ENCODE results near the gene ZNF496.
"Not testable (repeated sequence)": the region's sequence is repeated elsewhere in the genome, so short reads cannot be mapped to it uniquely, and the experiment has no call there.

Gene ZNF496

DNA sequence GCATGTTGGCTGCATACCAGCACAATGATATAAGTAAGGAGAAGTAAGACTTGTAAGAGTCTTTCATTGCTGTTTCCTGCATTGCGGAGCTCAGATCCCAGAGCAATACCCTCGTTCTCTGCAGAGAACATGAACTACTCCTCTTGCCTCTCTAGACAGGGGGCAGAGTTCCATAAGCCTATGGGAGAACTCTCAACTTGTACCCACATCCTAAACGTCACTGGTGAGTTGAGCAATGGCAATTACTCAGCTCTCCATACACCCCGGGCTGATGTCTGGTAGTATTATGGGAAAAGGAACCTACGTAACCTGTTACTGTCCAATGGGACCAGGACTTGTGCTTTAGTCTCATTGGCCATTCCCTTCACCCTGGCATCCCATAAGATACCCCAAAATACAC, 27.3 kb upstream of the ZNF496 start:
- no peak for DNase-seq

DNA sequence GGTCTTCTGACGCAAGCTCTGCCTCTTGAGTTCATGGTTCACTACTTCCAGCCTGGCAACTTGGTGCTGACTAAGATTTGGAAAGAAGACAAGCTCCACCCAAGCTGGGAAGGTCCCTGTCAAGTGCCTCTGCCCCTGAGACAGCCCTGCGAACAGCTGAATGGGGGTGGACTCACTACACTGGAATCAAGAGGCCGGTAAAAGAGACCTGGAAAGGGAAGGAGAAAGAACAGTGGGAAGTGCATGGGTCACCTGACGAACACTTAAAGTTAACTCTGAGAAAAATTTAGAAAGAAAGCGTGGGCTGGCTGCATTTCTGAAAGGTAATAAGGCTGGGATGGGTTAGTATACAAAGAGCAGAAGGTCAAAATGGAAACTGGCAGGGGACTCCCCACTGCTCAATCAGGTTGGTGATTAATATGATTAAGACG, 26.1 kb upstream of the ZNF496 start:
- DNase-seq: no peak

DNA sequence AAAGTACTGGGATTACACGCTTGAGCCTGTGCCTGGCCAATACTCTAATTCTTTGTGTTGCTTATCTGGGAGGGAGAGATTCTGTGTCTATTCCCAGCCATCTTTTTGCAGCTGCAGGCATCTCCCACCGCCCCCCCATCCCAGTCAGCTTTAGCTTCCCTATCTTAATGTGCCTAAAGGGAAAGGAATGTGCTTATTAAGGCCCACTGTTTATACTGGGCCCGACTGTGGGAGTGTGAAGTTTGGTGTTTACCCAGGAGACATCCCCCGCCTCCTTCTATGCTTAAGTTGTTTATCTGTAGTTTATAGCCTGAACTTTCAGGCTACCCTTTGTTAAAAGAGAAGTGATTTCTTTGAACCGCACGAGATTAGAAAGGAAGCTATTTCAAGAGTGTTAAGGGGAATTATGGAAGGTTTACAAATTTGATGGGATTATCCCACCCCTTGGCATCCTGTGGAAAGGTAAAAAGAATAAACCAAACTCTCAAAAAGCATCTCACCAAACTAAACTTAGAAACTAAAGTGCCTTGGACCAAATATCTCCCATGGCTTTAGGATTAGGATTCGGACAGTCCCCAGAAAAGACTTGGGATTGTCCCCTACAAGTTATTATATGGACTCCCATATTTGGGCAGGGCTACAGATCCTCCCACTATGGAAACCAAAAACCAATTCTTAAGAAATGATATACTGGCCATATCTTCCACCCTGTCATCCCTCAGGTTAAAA, 25.5 kb upstream of the ZNF496 start:
- no peak for DNase-seq

DNA sequence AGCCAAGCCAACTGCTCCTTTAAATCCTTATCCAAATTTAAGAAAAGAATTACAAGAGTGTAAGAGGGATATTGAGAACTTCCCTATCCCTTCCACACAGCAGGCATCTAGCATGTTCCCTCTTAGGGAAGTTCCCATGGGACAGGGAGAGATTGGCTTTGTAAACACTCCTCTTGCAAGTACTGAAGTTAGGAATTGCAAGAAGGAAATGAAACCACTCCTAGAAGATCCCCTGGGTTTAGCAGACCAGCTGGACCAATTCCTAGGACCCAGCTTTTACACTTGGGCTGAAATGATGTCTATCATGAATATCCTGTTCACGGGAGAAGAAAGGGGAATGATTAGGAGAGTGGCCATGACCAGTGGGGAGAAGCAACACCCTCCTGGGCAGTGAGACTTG, 23.5 kb upstream of the ZNF496 start:
- DNase-seq: not testable (repeated sequence)

DNA sequence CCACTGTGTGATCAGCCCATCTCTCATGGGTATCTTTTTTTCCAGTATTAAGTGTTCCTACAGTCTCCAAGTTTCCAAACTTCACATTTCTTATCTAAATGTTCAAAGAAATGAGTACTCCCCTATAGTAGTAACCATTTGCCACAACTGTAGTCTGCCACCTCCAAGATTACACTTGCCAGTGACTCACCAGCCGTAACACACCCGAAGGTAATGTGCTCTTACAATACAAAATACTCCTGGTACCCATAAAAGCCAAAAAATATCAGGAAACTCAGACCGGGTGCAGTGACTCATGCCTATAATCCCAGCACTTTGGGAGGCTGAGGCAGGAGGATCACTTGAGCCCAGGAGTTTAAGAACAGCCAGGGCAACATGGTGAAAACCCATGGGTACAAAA, 20.5 kb upstream of the ZNF496 start:
- DNase-seq: no peak

DNA sequence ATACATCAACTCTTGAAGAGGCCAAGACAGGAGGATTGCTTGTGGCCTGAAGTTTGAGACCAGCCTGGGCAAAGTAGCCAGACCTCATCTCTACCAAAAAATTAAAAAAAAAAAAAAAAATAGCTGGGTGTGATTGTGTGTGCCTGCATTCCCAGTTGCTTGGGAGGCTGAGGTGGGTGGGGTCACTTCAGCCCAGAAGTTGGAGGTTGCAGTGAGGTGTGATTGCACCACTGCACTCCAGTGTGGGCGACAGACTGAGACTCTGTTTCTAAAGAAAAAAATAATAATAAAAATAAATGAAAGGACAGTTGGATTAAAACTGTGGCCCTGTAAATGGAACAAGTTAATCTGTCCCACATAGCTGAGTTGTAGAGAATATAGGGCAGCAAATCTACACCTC, 18.9 kb upstream of the ZNF496 start:
- no peak for DNase-seq

DNA sequence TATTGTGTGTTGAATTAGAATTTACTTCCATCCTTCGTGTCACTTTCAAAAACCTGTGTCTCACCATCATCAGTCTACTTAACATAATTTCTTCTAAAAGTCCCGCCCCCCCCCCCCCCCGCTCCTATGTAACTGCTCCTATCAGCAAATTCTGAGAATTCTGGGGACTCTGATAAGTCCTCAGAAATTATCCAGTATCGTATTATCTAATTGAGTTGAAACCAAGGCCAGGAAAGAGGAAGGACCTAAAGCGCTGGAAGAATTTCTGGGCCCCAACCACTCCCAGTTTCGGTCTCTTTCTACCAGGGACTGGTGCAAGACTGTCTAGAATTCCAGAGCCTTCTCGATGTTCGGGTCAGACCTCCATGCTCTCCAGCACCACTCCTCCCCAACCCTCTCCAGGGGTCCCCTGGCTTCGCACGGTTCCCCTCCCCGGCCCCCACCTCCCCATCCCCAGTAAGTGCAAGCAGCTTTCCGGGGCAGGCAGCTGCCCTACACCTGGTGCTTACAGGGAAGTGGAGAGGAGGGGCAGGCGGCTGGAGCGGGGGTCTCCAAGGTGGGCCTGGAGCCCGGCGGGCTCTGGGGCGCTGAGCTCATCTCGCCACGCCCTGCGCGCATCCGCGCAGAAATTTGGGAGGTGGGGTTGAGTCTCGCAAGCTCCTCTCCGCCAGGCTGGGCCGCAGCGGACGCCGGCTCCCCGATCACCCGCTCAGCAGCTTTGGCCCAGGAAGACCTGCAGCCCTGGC, 16.0 kb upstream of the ZNF496 start:
- DNase-seq: no peak

DNA sequence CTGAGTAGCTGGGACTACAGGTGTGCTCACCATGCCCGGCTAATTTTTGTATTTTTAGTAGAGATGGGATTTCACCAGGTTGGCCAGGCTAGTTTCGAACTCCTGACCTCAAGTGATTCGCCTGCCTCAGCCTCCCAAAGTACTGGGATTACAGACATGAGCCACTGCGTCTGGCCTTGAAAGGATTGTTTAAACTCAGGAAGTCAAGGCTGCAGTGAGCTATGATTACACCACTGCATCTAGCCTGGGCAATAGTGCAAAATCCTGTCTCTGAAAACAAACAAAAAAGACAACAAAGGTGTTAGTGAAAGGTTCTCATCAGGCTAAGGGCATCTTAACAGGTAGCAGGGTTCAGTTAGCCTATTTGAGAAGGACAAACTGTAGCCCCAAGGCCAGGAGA, 14.2 kb upstream of the ZNF496 start:
- no peak for DNase-seq

DNA sequence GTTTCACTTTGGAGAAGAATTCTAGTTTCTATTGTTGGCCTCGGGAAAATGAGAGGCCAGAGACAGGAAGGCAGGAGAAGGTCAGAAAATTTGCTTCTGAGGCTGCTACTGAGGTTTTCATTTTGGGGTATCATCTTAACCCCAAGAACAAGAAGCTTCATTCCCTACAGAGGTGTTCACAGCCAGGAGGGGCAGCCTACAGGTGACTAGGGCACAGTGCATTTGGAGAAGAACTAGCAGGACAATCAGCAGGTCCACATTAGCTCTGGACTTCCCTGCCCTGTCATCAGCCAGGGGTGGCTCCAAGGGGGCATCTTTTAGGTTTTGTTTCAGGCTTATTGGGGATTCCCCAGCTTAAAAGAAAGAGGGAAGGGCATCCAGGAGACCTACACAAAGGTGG, 12.1 kb upstream of the ZNF496 start:
- DNase-seq: no peak

DNA sequence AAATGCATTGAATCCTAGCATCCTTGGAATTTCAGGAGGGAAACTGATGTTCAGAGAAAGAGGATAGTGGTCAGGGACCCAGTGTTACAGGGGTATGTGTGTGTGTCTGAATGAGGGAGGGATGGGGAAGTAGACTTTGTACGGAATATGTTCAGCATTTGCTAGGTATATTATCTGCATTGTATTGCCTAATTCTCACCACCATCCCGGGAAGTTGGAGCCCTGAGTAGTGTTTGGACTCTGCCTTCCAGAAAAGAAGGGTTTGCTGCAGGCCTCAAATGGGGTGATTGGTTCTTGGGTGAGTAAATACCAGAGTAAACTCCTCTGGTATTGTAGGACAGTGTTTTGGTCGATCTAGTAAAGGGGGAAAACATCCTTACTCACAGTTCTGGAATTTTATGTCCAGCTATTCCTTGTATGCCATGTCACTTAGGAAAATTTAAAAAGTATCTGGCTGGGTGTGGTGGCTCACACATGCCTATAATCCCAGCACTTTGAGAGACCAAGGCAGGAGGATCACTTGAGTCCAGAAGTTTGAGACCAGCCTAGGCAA, 7.1 kb upstream of the ZNF496 start:
- no peak for DNase-seq

DNA sequence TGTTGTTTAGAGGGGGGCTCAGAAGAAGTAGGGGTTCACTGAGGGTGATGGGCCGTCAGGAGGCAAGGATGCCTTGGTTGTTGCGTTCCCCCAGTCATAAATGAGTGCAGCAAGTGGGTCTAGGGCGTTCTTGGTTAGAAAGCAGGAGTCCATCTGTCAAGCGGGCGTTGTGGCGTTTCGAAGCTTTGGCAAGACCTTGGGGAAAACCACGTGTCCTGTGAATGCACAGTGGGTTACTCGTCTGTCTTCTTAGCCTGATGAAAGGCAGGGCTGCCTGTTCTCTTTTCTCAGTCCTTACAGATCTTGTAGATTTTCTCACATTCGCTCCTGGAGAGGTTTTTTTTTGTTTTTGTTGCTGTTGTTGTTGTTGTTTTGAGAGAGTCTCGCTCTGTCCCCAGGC, 6.3 kb upstream of the ZNF496 start:
- no peak for DNase-seq

DNA sequence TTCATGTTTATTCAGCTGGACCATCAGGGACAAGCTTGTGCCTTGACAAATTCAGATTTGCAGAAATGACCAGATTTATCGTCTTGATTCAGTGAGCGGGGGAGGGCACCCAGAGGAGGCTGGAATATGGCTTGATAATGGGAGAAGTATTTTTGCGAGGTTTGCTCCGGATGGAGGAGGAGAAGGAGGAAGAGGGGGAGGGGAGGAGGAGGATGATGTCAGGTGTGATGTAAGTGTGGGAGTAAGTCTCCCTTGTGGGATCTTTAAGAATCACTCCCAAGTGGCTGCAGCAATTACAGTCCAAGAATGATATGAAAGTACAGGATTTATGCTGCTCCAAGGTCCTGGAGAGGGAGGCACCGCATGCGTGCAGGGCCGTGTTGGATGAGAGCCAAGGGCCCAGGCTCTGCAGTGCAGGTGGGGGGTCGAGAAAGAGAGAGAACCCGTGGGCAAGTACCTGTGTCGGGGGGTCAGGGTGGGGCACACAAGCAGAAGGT, 5.6 kb upstream of the ZNF496 start:
- DNase-seq: no peak

DNA sequence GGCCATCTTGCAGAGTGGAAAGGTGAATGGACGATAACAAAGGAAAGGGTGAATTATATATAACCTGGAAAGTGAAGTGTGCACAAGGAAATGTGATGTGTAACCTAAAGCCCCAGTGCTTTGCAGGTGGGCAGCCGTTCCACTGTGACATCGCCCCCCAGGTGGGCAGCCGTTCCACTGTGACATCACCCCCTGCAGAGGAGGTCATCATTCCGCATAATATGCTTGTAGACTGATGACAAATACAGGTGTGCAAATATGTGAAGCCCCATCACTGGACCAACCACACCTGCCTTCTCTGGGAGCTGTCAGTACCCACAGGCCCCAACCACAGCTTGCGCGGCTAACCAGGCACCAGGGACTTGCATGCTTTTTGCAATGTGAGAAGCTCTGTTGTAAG, 4.7 kb upstream of the ZNF496 start:
- DNase-seq: no peak

DNA sequence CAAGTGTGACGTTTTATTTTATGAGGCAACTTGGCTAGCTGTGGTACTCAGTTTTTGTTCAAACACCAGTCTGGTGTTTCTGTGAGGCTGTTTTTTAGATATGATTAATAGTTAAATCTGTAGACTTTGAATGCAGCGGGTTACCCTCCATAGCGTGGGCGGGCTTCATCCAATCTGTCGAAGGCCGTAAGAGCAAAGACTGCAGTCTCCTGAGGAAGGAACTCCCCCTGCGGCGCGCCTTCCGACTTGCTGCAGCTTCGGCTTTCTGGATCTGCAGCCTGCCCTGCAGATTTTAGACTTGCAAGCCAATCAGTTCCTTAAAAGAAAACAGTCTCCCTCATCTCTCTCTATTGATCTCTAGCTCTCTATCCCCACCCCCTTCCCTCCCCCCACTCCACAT, 4.2 kb upstream of the ZNF496 start:
- no peak for DNase-seq

DNA sequence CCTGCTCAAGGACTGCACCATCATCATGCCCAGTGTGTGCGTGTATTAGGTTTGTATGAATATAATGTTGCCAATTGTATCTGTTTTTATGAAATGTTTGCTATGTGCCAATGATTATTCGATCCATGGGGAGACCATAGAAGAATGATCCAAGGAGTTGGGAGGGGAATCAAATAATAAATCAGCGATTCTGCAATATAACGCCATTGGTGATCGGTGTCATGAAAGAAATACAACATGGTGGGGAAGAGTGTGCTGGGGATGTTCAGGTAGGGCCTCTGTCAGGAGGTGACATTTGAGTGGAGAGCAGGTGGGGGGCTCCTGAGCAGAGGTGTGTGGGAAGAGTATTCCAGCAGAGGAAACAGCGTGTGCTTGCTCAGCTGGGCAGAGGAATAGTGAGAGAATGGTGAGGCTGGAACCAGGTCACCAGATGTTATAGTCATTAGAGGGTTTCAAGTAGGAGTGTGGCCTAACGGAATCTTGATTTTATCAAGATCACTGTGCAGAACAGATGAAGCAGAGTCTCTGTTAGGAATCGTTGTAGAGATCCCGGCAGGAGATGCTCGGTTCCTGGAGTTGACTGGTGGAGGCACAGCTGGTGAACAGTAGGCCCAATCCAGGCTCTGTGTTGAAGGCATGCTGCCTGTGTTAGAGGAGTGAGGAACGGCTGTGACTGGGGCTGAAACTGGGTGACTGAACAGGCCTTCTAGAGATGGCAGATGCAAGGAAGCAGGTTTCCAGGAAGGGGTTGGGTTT, 2.9 kb upstream of the ZNF496 start:
- no peak for DNase-seq

DNA sequence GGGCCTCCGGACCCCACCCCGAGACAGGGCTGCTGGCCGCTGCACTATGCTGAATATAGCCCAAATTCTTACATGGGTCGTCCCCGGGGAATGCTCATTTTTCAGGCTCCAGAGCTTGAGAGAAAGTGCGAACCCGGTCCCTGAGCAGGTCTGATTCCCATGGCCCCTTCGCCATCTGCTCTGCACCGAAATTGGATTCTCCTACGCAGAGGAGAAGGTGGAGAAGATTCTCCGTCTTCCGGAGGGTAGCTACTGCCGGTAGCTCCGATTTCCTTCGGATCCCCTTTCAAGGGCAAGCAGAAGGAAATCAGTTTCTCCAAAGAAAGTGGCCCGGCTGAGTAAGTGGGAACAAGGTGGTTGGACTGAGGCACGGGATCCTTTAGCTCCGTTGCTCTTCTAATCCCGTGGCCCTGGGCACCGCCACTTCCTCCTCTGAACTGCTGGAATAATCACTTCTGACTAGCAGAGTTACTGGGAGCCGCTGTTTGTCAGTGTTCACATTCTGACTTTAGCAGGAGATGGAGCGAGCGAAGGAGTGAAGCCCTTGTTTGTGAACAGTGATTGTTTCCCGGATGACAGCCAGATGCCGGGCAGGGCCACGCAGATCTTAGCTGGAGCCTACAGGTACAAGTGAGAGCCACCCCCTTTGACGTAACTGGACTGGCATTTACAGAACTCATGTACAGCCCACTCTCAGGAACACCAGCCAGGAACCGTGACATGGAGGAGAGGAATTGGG, 1.1 kb upstream of the ZNF496 start:
- peak; percentile 42 for DNase-seq

DNA sequence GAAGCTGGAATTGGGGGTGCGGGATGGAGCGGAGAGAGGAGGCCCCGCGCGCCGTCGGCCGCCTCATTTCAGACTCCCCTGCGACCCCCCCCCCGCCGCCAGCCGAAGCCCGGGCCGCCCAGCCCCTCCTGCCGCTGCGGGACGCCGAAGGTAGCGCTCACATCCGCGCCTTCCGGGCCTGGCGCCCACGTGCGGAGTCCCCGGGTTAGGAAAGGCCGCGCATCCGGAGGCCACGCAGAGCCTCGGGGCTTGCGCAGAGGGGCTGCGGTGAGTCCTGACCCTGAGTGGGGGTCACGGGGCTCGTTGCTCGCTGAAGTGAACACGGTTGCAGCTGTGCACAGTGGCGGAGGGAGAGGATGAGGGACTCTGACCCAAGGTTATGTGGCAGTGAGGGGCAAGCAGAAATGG, 552 bp upstream of the ZNF496 start:
- peak; percentile 52 for DNase-seq

DNA sequence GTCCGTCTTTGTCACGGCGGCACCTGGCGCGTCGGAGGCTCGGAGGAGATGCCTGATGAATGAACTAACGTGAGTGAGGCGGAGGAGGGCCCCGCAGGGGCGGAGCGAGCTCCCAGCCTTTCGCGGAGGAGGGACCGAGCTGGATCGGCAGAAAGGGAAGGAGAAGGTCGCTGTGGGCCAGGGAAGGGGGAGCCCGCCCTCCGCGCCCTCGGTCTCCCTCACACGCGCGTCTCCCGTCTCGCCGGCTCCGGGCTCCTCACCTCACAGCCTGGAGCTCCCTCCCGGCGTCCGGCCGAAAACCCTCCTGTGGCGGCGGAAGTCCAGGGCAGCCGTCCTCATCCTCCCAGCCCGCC, 519 bp downstream of the ZNF496 start:
- DNase-seq: peak; percentile 63

DNA sequence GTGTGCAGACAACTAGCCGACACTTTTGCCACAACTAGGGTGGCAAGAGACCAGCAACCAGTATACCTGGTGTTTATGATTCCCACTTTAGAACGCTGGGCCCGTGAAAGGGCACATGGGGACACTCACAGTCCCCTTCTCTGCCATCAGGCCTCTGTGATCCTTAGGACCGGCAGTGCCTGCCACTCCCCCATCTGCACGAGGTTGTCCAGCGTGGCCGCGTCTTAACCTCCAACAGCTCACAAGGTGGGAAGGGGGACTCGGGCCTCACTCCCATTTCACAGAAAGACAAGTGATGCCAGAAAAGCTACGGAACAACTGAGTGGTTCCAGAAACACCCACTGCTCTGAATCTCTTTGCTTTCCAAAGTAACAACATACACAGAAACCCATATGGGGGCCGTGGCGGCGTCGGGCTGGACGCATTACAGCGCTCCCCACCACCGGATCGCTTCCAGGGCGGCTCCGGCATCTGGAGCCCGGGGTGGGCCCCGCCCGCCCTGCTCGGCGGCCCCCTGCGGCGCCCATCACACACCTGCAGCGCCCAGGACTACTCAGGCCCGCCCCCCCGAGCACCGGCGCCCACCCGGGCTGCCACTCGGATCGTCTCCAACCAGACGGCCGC, 1.0 kb downstream of the ZNF496 start:
- DNase-seq: no peak

DNA sequence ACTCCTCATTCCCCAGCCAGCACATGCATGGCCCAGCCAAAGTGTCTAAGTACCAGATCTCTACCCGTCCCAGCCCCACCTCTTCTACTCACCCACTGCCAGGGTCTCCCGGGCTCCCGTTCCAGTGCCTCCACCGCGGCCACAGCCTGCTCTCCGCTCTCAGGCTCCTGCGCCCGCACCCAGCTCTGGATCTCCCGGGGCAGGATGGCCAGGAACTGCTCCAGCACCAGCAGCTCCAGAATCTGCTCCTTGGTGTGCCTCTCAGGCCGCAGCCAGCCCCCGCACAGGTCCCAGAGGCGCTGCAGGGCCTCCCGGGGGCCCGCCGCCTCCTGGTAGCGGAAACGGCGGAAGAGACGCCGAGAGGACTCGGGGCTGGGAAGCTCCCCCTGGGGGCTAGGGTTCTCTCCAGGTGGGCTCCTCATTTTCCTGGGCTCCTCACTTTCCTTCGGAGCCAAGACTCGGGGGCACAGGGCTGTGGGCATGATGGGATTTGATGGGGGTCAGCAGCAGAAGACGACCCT, 2.5 kb downstream of the ZNF496 start:
- DNase-seq: no peak

DNA sequence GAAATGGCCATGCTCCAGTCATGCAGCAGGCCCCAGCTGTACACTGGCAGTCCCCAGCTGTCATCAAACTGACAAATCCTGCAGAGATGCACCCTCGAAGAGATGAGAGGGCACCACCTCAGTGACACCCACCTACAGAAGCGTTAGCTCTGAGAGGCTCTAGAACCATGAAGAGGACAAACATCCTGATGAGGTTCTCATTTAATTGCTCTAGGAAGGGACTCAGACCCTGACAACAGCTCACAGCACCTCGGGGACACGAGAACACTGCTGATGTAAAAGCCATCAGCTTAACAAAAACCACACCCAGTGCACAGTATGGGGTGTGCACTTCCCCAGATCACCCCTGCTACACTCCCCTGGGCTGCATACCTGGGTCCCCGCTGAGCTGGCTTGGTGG, 3.4 kb downstream of the ZNF496 start:
- DNase-seq: no peak

Data from NCI-H2171 (cell line).